GM21360 (cell line): ENCODE measurements around the gene ADAM10.
A peak's percentile ranks its signal among the peaks of the same experiment; 100 is the strongest.
"Not testable (repeated sequence)": the region's sequence is repeated elsewhere in the genome, so short reads cannot be mapped to it uniquely, and the experiment has no call there.

Experiments used
- ATAC-seq: cut with Tn5 transposase; IDR thresholded peaks from one replicate; pipeline ENCODE4 v1.9.1; 2021; ENCODE audit warnings: mild to moderate bottlenecking, moderate library complexity; ENCODE audit not compliant: unreplicated experiment

Gene ADAM10, protein sequence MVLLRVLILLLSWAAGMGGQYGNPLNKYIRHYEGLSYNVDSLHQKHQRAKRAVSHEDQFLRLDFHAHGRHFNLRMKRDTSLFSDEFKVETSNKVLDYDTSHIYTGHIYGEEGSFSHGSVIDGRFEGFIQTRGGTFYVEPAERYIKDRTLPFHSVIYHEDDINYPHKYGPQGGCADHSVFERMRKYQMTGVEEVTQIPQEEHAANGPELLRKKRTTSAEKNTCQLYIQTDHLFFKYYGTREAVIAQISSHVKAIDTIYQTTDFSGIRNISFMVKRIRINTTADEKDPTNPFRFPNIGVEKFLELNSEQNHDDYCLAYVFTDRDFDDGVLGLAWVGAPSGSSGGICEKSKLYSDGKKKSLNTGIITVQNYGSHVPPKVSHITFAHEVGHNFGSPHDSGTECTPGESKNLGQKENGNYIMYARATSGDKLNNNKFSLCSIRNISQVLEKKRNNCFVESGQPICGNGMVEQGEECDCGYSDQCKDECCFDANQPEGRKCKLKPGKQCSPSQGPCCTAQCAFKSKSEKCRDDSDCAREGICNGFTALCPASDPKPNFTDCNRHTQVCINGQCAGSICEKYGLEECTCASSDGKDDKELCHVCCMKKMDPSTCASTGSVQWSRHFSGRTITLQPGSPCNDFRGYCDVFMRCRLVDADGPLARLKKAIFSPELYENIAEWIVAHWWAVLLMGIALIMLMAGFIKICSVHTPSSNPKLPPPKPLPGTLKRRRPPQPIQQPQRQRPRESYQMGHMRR

DNA sequence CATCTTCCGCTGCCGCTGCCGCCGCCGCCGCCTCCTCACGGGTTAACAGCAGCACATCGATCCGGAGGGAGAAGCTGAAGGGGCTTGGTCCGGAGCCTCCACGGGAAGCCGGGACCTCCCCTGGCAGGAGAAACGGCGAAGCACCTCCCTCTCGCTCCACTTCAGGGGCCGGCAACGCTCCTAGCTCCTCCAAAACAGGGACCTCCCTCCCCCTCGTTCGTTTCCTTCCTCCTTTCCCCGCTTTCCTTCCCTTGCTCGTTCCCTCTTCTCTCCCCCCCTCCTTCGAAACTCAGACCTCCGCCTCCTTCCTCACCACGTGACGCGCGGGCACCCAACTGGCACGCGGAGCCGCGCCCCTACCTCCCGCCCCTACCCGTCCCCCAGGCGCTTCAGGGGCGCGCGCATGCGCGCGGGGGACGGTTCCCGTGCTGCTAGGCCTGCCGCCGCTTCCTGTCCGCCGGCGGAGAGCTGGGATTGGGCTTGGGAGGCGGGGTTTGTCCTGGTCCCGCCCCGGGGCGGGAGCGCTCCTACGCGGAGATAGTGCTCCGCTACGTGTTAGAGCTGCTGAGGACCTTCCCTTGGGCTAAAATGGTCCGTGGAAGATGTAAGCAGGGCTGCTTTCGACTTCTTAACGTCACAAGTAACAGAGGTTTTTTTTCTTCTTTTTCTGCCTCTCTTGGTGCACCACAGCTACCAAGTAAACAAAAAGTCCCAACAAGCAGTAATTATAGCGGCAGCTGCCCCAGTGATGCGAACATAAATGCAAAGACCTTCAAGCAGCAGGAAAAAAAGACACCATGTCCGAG, at the start of gene ADAM10:
TSS of gene ADAM10 (minus strand) at position 176 of the 806 bp plus-strand sequence. CDS start at position 3, 173 bp downstream.
- peak; percentile 76 for ATAC-seq

DNA sequence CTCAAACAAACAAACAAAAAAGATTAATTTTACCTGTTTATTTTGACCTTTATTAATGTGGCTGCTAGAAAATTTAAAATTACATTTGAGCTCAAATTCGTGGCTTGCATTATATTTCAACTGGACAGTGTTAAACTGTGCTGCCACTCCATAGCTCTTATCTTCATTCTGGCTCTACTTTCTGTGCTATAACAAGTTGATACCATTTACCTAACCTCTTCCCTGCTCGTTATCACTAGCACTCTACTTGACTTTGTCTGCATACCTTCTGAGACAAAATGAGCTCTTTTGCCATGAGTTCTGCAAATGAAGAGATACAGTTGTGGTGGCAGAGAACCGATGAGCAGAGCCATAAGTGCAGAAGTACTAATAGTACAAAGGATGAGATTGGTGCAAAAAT, 48.0 kb upstream of the ADAM10 start:
- no peak for ATAC-seq

DNA sequence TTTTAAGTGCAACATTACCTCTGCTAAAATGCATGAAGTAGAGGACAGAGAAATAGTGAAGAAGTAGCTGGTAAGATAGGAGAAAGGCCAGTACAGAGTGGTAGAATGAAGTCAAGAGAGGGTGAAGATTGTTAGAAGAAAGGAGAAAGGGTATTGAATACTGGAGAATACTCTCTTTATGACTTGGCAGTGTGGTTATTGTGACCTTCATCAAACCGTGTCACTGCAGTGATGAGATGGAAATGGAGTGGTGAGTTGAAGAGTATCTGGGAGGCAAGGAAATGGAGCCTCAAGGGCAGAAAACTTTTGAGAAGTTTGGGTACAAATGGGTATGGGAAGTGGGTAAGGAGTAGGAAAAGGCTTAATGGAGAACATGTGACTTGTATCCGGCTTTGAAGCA, 46.3 kb upstream of the ADAM10 start:
- no peak for ATAC-seq

DNA sequence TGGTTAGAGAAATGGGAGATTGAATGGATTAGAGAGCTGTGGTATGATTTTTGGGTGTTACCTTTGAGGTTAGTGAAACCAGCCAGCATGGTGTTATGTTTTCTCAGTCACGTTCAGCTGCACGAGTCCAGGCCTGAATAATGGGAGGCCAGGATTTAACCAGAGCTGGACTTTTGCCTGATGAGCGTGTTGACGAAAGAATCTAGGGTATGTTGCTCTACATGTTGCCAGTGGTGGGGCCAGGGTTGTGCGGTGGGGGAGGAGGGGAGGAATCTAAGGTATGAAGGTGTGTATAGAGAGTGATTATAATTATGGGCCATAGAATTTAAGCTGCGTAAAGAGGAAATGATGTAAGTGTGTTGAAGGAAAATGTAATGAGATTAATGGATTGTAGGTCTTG, 44.4 kb upstream of the ADAM10 start:
- no peak for ATAC-seq

DNA sequence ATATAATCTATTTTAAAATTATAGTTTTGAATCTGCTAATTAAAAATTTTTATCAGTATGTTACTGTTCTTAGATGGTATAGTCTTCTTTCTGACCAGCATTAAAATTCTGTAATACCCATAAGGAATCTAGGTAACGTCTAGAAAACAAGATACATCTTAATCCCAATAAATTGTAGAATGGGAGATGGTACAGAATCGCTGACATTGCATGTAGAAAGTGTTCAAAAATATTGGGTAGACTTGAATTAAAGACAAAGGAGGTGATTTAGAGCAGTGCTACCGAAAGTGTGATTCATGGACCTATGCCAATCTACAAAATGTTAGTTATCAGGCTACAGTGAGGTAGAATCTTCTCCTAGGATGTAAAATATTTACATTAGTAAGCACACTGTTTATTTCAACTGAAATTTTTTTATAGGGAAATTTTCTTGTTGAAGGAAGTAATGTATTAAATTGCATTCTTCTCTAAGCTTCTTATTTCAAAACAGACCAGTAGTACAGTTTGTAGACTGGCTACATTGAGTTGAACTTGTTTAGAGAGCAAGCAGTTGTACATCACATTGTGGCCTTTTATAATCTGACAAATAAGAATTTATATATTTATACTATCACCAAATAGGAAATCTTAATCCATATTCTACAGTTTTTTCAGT, 38.7 kb upstream of the ADAM10 start:
- ATAC-seq: no peak

DNA sequence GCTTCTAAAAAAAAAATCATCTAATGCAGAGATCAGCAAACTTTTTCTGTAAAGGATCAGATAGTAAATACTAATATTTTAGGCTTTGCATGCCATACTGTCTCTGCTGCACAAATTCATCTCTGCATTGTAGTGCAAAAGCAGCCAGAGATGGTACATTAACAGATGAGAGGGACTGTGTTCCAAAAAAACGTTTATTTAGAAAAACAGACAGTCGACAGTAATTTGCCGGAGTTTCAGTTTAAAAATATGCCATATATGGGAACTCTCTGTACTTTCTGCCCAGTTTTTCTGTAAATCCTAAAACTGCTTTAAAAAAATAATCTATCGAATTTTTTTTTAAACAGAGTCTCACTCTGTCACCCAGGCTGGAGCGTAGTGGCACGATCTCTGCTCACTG, 35.8 kb upstream of the ADAM10 start:
- ATAC-seq: no peak

DNA sequence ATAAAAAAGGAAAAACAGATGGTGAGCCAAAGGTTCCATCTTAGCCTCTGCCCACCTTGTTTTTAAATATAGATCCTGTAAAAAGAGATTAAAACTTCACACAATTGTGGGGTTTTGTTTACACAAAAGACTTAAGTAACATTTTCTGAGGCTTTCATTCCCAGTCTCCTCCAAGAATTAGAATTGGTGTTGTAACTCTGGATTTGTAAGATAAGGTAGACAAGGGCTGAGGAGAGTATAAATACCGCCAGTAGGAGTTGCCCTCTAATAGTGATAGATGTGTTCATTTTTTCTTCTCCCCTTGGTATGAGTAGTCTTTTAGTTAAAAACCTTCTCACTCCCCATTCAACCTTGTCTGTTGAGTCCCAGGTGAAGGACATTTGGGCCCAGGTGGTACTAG, 30.0 kb upstream of the ADAM10 start:
- ATAC-seq: no peak

DNA sequence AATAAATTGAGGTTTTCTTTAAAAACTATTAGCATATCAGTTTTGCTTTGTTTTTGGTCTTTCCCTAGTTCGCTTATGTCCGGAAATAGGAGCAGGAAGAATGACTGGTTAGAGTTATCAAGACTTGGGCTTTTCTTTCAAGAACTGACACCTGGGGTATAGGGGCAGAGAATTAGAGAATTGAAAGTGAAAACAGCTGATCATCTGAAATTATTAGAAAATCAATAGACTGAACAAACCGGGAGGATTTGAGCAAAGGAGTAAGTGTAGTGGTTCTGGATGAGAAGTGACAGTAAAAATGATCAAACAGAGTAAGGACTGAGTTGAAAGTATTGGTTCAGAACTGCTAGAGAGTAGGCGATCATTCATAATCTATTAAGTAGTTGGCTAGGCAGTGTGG, 27.6 kb upstream of the ADAM10 start:
- ATAC-seq: no peak

DNA sequence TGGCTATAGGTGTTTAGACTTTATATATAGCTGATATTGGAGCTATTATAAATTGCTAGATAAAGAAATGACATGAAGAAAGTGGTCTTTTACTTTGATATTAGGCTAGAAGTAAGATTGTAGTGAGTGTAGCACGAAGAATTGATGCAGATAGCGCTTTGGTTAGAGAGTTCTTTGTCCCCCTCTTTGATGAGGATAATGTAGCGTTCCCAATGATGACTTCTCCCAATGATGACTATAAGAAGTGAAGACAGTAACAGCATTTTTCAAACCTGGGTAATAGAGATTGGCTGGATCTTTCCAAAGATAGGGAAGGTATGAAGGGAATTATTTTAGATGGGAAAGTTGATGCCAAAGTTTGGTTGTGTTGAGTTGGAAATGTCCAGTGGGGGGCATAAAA, 25.9 kb upstream of the ADAM10 start:
- no peak for ATAC-seq

DNA sequence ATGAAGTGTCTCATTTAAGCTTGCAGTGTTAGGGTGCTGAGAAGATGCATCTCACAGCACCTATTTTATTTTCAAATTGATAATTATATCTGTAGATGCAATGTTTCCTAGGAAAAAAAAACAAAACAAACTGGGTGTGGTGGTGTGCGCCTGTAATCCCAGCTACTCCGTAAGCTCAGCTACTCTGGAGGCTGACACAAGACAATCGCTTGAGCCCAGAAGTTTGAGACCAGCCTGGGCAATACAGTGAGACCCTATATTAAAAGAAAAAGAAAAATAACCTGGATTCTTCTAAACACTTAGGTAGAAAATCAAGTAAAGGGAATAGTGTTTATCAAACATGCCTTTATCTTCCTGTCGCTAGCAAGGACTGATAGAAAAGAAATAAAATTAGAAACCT, 23.5 kb upstream of the ADAM10 start:
- ATAC-seq: no peak

DNA sequence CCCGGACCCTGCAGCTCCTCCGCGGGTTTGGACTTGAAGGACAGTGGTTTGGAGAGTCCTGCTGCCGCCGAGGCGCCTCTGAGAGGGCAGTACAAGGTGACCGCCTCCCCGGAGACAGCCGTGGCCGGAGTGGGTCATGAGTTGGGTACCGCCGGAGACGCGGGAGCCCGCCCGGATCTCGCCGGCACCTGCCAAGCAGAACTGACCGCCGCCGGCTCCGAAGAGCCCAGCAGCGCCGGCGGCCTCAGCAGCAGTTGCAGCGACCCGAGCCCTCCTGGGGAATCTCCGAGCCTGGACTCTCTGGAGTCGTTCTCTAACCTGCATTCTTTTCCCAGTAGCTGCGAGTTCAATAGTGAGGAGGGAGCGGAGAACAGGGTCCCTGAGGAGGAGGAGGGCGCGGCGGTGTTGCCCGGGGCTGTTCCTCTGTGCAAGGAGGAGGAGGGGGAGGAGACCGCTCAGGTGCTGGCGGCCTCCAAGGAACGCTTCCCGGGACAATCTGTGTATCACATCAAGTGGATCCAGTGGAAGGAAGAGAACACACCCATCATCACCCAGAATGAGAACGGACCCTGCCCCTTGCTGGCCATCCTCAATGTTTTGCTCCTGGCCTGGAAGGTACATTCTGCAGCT, 22.2 kb upstream of the ADAM10 start:
- peak; percentile 15 for ATAC-seq

DNA sequence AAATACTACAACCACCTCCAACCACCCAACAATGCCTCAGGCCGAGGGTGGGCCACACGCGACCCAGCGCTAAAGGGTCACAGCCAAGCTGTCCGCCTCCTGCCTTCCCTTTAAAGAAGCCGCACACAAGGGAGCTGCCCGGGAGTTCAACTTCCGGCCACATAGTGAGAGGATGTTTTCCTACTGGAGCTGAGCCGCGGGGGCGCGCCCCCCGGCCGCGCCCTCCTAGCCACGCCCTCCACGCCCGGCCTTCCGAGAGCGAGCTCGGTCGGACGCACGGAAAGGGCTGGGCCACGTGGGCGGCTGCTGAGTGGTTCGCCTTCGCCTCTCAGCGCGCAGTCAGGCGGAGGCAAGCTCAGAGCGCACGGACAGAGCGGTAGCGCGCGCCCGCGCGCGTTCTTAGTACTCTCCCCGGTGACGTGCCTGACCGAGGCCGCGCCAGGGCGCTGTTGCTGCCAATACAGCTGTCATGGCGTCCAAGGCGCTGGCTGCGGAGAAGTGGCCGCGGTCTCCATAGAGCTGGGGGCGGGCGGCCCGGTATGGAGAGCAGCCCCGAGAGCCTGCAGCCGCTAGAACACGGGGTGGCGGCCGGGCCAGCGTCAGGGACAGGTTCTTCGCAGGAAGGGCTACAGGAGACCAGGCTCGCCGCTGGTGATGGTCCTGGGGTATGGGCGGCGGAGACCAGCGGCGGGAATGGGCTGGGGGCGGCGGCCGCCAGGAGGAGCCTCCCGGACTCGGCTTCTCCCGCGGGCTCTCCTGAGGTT, 21.5 kb upstream of the ADAM10 start, which contains the start of gene MINDY2:
TSS of gene MINDY2 (plus strand) at position 446 of the 764 bp plus-strand sequence. CDS start at position 540, 94 bp downstream.
- ATAC-seq: peak; percentile 94

DNA sequence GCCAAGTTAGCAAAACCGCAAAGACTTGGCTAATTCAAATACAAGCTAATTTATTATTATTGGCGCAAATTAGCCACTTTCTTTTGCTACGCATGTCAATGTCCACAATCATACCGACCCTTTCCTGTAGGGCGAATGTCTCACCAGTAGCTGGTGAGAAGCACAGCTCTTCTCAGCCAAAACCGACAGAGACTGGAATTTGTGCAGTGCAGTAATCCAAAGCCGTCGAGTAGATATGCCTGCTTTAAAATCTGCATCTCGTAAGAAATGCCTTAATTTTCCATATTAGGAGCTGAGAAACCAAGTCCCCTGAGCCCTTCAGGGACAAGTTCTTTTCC, 21.0 kb upstream of the ADAM10 start:
- peak; percentile 17 for ATAC-seq

DNA sequence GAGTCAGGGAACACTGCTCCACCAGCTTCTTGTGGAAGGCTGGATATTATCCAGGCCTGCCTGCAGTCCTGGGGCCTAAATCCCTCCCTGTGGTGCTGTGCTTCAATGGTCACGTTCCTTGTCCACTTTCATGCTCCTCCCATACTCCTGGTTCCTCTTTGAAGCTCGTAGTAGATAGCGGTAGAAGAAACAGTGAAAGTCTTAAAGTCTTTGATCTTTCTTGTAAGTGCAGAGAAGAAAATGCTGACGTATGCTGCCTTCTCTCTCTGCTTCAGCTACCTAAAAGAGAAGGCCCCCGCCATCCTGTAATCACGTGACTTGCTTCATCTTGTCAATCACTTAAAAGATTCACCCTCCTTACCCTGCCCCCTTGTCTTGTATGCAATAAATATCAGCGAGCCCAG, 19.1 kb upstream of the ADAM10 start:
- not testable (repeated sequence) for ATAC-seq

DNA sequence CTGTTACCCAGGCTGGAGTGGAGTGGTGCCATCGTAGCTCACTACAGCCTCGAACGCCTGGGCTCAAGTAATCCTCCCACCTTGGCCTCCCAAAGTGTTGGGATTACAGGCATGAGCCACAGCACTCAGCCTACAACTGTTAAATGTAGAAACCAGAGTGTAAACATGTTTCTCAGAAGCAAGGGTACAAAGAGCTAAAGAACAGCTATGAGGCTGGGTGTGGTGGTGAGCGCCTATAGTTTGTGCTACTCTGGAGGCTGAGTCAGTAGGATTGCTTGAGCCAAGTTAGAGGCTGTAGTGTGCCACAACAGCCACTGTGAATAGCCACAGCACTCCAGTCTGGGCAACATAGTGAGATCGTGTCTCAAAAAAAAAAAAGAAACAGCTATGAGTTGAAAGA, 16.8 kb upstream of the ADAM10 start:
- no peak for ATAC-seq

DNA sequence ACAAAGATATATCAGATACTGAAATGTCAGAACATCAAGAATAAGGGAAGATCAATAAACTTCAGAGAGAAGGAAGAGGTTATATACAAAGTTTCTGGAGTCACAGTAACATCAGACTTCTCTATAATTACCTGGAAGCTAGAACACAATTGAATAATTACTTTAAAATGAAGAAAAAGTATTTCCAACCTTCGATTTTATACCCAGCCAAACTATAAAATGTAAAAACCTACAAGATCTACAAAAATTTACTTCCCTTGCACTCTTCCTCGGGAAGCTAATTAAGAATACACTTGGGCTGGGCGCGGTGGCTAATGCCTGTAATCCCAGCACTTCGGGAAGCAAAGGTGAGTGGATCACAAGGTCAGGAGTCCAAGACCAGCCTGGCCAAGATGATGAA, 15.0 kb upstream of the ADAM10 start:
- ATAC-seq: no peak

DNA sequence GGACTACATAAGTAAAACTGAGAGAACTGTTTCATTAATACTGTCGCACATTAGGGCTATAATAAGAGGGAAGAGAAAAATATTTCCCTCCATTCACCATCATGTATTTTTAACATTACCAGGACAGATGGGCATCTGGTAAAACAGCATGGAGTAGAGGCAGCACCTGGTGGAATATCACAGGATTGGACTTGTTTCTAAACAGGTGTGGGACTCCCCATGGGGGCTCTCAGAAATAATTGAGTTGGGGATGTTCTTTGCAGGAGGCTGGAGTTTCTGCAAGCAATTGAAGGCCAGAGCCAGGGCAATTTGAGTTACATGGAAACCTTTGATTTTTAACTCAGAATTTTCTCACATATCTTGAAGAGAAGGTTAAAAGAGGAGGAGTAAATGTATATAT, 13.2 kb upstream of the ADAM10 start:
- ATAC-seq: no peak

DNA sequence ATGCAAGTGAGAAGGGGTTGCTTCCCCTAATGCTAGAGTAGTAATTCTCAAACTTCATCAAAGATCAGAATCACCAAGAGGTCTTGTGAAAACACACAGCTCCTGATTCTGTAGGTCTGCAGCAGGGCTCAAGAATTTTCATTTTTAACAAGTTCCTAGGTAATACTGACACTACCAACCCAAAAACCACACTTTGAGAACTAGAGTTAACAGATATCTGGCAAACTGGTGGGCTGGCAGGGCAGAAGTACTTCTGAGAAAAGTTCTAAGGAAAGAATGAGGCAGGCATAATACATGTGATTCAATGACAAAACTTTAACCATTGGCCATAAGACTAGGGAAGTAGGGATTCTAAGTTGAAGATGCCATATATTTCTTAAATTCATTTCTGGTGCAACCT, 12.8 kb upstream of the ADAM10 start:
- ATAC-seq: no peak

DNA sequence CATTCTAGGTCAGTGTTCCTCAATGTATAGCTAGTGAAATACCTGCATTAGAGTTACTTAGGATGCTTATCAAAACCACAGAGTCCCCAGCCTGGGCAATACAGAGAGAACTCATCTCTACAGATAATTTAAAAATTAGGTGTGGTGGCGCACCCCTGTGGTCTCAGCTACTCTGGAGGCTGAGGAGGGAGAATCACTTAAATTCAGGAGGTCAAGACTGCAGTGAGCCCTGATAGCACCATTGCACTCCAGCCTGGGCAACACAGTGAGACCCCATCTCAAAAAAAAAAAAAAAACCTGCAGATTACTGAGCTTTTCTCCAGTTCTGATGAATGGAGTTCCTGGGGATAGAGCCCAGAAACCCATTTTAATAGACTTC, 11.5 kb upstream of the ADAM10 start:
- ATAC-seq: no peak
